ENCODE results near the gene RNASE8. TPM values are rescaled to one million over a fixed set of nuclear protein-coding genes. Genes with fewer than 3 reads are reported as not detected.

RNASE8 gene
- polyA plus RNA-seq, 1 donor from 2014 or later, result not detected

DNA sequence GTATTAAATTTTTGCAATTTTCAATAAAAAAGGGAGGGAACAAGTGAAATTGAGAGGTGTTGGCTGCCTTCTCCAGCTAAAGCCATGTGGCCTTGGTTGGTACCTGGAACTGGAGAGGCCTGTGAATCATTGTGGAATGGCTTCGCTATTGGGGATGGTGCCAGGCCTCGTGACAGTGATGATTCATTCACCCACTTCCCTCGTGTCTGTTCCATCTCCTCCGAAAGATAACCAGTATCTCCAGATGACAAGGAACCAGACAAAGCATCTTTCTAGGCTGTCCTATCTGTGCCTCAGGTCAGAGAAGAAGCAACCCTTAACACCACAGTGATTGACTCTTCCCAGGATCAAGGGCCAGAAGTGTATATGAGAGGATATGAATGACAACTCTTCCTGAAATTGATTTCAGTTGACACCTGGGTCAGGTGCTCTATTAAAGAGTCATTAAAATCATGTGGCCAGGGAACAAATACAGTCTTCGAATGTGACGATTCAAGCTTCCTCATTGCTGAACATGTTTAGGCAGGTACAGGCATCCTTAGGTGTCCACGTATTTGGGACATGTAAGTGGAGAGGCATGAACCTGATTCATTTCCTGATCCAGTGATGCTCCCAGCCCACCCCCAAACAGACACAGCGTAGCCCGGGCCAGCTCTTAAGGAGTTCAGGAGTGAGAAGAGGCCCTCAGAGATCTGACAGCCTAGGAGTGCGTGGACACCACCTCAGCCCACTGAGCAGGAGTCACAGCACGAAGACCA, 15.8 kb upstream of the RNASE8 start, which contains the start of gene RNASE7:
TSS of gene RNASE7 (plus strand) at position 687 of the 758 bp plus-strand sequence. CDS start 631 bp downstream, outside the sequence.
- no peaks in the 10 kb centered on the region for H3K36me3 ChIP-seq (ENCODE audit: insufficient read depth, low read length)
- H3K9me2 ChIP-seq (ENCODE audit: insufficient read depth, low read length), result no peaks in the 10 kb centered on the region
- no peaks in the 10 kb centered on the region for H4K20me1 ChIP-seq (ENCODE audit: insufficient read depth)
- no peaks in the 10 kb centered on the region for H3F3A ChIP-seq (ENCODE audit: insufficient read depth, low read length, poor library complexity, severe bottlenecking)
- H3K27ac ChIP-seq (ENCODE audit: low read length), result no peak within 1 kb of the TSS
- no peak within 1 kb of the TSS for H3K4me3 ChIP-seq (ENCODE audit: low read length)
- no peak within 1 kb of the TSS for H2AFZ ChIP-seq (ENCODE audit: low read depth, low read length)
- no peaks in the 10 kb centered on the region for H3K79me2 ChIP-seq (replicated peaks; ENCODE audit: insufficient read depth, low read length)
- no peak within 1 kb of the TSS for H3K4me2 ChIP-seq (ENCODE audit: low read length)
- H3K9me3 ChIP-seq (ENCODE audit: low read length), result no peaks in the 10 kb centered on the region
- H3K9ac ChIP-seq (ENCODE audit: low read length), result no peak within 1 kb of the TSS
- TF ChIP-seq POLR2AphosphoS5 (IDR thresholded peaks at IDR 0.05) (no peak), TAF1 (IDR thresholded peaks at IDR 0.05; ENCODE audit: low read depth) (no peak), EZH2 (IDR thresholded peaks at IDR 0.05; ENCODE audit: borderline replicate concordance, insufficient read depth, low read length, poor library complexity, severe bottlenecking) (no peak), EP300 (conservative IDR thresholded peaks at IDR 0.05; ENCODE audit: poor library complexity, severe bottlenecking) (no peak), MXI1 (conservative IDR thresholded peaks at IDR 0.05; ENCODE audit: poor library complexity, severe bottlenecking) (no peak), SMC3 (conservative IDR thresholded peaks at IDR 0.05; ENCODE audit: poor library complexity) (no peak), RAD21 (conservative IDR thresholded peaks at IDR 0.05) (no peak)
- TF ChIP-seq, protein P1, sequence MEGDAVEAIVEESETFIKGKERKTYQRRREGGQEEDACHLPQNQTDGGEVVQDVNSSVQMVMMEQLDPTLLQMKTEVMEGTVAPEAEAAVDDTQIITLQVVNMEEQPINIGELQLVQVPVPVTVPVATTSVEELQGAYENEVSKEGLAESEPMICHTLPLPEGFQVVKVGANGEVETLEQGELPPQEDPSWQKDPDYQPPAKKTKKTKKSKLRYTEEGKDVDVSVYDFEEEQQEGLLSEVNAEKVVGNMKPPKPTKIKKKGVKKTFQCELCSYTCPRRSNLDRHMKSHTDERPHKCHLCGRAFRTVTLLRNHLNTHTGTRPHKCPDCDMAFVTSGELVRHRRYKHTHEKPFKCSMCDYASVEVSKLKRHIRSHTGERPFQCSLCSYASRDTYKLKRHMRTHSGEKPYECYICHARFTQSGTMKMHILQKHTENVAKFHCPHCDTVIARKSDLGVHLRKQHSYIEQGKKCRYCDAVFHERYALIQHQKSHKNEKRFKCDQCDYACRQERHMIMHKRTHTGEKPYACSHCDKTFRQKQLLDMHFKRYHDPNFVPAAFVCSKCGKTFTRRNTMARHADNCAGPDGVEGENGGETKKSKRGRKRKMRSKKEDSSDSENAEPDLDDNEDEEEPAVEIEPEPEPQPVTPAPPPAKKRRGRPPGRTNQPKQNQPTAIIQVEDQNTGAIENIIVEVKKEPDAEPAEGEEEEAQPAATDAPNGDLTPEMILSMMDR (IDR thresholded peaks at IDR 0.05; ENCODE audit: poor library complexity, severe bottlenecking), result no peak
- TF ChIP-seq, protein P2, sequence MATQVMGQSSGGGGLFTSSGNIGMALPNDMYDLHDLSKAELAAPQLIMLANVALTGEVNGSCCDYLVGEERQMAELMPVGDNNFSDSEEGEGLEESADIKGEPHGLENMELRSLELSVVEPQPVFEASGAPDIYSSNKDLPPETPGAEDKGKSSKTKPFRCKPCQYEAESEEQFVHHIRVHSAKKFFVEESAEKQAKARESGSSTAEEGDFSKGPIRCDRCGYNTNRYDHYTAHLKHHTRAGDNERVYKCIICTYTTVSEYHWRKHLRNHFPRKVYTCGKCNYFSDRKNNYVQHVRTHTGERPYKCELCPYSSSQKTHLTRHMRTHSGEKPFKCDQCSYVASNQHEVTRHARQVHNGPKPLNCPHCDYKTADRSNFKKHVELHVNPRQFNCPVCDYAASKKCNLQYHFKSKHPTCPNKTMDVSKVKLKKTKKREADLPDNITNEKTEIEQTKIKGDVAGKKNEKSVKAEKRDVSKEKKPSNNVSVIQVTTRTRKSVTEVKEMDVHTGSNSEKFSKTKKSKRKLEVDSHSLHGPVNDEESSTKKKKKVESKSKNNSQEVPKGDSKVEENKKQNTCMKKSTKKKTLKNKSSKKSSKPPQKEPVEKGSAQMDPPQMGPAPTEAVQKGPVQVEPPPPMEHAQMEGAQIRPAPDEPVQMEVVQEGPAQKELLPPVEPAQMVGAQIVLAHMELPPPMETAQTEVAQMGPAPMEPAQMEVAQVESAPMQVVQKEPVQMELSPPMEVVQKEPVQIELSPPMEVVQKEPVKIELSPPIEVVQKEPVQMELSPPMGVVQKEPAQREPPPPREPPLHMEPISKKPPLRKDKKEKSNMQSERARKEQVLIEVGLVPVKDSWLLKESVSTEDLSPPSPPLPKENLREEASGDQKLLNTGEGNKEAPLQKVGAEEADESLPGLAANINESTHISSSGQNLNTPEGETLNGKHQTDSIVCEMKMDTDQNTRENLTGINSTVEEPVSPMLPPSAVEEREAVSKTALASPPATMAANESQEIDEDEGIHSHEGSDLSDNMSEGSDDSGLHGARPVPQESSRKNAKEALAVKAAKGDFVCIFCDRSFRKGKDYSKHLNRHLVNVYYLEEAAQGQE (IDR thresholded peaks at IDR 0.05; ENCODE audit: borderline replicate concordance), result no peak
- no peaks in the 10 kb centered on the region for H3K27me3 ChIP-seq (ENCODE audit: insufficient read depth, low read depth, low read length)

- no peaks in the 10 kb centered on the region for H3F3A ChIP-seq (ENCODE audit: insufficient read depth, low read length, poor library complexity, severe bottlenecking)
- H4K20me1 ChIP-seq (ENCODE audit: insufficient read depth), result no peaks in the 10 kb centered on the region
- no peak overlapping the region for H3K4me2 ChIP-seq (ENCODE audit: low read length)
- H2AFZ ChIP-seq (ENCODE audit: low read depth, low read length), result no peak overlapping the region
- no peaks in the 10 kb centered on the region for H3K79me2 ChIP-seq (replicated peaks; ENCODE audit: insufficient read depth, low read length)
- no peaks in the 10 kb centered on the region for H3K9me2 ChIP-seq (ENCODE audit: insufficient read depth, low read length)
- H3K9me3 ChIP-seq (ENCODE audit: low read length), result no peaks in the 10 kb centered on the region
- no peaks in the 10 kb centered on the region for H3K27me3 ChIP-seq (ENCODE audit: insufficient read depth, low read depth, low read length)
- no peak overlapping the region for H3K4me3 ChIP-seq (ENCODE audit: low read length)
- no peaks in the 10 kb centered on the region for H3K36me3 ChIP-seq (ENCODE audit: insufficient read depth, low read length)
- TF ChIP-seq RAD21 (conservative IDR thresholded peaks at IDR 0.05) (no peak), TAF1 (IDR thresholded peaks at IDR 0.05; ENCODE audit: low read depth) (no peak), POLR2AphosphoS5 (IDR thresholded peaks at IDR 0.05) (no peak)
- TF ChIP-seq, protein P2 (IDR thresholded peaks at IDR 0.05; ENCODE audit: borderline replicate concordance), result no peak
- TF ChIP-seq, protein P1 (IDR thresholded peaks at IDR 0.05; ENCODE audit: poor library complexity, severe bottlenecking), result no peak
- no peak overlapping the region for H3K27ac ChIP-seq (ENCODE audit: low read length)
- H3K9ac ChIP-seq (ENCODE audit: low read length), result no peak overlapping the region
Measured at GRCh38 chr14:21042918-21043317, 14.7 kb upstream of the RNASE8 start.
